ENCODE data around the gene CFAP410.
A peak's percentile ranks its signal among the peaks of the same experiment; 100 is the strongest.
"Not testable (repeated sequence)": the region's sequence is repeated elsewhere in the genome, so short reads cannot be mapped to it uniquely, and the experiment has no call there.

The CFAP410 gene

GRCh38 chr21:44296916-44297315, 42.3 kb downstream of the CFAP410 start:
- DNase-seq = no peak

GRCh38 chr21:44296103-44296519, 43.1 kb downstream of the CFAP410 start:
- no peak for DNase-seq

GRCh38 chr21:44295646-44296045, 43.5 kb downstream of the CFAP410 start:
- DNase-seq = no peak

DNA sequence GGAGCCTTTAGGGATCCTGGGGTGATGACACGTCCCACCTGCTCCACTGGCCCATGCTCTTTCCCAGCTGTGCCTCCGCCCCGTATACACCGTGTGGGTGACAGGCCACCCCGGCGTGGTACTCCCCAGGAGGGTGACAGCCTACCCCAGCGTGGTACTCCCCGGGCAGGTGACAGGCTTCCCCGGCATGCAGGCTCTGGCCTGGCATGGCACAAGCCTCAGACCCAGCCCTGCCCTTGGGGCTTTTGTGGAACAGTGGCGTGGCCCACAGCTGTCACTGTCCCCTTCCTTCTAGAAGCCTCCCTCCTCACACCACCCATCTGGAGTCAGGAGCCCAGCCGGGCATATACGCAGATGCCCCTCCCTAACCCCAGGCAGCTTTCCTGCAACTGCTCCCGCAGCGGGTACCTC, 44.0 kb downstream of the CFAP410 start:
- peak; percentile 33 for DNase-seq

DNA sequence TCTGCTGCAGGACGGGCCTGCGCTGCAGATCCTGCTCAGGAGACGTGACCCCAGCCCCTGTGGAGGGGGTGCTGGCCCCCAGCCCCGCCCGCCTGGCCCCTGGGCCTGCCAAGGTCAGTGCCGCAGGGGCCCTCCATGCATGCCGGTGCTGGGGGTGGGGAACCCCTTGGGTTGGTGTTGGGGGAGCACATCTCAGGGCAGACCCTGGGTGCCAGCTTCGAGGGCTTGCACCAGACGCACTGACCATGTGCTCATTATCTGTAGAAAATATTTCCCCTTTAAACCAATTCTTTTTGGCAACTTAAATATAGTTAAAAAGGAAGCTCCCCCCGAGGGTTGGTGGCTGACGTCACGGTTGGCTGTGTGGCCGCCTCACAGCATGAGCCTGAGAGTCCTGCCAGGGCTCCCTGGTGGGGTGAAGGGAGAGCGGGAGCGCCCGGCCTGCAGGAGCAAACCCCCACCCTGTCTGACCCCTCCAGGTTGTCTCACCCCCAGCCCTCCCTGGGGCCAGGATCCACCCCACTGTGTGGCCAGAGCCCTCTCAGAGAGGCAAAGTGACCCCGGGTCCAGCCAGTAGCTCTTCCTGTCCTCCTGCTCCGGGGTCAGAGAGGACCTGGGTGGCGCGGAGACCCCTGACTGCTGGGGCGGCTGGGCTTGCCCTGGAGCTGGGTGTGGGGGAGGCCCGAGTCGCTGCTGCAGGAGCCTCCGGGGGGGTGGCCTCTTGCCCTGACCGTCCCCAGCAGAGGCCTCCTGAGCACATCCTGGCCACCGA, 44.6 kb downstream of the CFAP410 start:
- DNase-seq = peak; percentile 47

GRCh38 chr21:44293551-44294231, 45.5 kb downstream of the CFAP410 start:
- DNase-seq = no peak

DNA sequence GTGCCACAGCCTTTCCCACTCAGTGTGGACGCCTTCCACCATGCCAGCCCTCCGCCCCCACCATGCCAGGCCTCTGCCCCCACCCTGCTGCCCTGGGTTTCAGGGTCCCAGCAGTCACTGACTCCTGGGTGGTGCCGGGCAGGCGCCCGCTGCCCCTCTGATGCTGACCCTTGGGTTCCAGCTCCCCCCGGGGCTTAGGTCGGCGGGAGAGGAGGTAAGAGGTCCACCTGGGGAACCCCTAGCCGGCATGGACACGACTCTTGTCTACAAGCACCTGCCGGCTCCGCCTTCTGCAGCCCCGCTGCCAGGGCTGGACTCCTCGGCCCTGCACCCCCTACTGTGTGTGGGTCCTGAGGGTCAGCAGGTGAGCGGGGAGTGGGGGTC, 46.4 kb downstream of the CFAP410 start:
- no peak for DNase-seq

GRCh38 chr21:44291936-44292811, 47.0 kb downstream of the CFAP410 start:
- DNase-seq = no peak

DNA sequence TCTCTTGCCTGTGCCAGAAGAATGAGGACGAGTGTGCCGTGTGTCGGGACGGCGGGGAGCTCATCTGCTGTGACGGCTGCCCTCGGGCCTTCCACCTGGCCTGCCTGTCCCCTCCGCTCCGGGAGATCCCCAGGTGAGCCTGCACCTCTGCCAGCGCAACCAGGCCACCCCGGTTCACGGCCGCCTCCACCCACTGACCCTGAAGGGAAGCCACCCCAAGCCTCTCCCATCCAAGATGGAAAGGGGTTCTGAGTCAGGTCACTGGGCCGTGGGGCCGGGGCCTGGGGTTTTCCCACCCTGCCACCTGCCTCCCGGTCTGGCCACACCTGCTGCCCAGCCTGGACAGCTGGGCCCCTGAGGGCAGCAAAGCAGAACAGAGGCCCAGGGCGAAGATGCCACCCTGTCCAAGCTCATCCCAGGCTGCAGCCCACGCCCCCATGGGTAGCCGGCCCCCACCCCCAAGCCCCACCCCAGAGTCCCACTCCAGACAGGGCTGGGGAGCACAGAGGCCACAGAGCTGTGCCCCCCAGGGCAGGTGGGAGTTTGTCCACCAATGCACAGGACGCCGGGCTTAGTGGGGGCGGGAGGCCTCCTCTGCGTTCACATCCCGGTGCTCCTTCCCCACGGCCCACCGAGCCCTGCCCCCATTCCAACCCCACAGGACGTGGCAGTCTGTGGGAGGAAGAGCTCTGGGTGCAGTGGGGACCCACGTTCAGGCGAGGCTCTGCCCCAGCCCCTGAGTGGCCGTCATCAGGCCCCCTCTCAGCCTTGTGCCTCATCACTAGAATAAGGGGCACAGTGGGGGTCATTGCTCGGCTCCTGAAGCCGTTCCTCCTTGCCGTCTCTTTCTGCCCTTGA, 47.9 kb downstream of the CFAP410 start:
- no peak for DNase-seq

DNA sequence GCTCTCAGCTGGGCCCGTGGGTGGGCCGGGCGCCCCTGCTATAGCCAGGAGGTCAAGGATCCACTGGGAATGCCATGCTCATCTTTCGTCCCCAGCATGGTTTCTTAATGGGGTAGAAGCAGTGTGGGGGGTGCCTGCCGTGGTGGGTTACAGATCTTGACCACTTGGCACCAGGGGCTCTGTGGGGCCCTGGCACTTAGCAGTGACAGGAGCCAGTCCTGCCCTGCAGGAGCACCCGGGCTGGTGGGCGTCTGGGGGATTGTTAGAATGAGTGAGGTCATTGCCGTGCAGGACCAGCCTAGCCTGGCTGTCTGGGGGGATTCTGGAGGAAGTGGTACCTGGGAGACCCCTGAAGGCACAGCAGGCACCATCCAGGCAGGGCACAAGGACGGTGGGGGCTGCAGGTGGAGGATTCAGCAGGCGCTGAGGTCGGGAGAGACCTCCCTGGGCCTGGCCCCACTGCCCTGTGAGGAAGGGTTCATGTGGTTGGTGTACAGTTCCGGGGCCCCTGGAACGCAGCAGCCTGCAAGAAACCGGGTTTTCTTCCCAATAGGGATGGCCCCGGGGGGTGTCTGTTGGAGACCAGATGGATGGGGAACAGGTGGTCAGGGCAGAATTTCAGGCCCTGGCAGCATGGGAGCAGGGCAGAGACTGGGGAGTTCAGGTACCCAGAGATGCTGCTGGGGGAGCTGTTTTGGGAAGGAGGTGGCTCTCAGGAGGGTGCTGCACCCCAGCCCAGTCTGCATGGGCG, 48.7 kb downstream of the CFAP410 start:
- no peak for DNase-seq

GRCh38 chr21:44289381-44290010, 49.7 kb downstream of the CFAP410 start:
- no peak for DNase-seq

GRCh38 chr21:44288251-44289110, 50.7 kb downstream of the CFAP410 start:
- no peak for DNase-seq

DNA sequence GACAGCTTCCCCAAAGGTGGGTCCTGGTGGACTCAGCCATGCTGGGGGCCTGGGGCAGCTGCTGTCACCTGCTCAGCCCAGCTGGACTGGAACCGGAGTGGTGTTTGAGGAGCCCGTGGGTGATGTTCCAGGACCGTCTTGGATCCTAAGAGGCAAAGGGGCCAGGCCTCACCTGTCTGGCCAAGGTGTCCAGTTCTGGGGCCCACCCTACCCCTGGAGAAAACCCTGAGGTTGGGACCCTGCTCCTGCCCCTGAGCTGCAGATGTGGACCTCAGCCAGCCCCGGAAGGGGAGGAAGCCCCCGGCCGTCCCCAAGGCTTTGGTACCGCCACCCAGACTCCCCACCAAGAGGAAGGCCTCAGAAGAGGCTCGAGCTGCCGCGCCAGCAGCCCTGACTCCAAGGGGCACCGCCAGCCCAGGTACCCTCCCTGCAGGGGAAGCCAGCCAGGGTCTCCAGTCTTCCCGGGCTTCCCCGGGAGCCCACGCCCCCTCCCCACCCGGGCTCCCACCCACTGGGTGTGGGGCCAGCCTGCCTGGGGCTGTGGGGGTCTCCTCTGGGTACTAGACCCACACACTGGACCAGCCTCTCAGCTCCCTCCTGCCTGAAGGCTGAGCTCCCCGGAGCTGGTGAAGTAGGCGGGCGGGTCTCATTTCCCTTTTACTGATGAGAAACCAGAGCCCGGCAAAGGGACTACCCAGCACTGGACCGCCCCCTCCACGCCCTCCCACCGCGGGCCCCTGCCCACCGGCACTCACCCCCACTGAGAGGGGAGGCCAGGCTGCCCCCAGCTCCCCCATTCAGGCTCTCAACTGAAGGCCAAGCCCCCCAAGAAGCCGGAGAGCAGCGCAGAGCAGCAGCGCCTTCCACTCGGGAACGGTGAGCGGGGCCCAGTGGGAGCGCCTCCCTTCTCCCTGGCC, 52.2 kb downstream of the CFAP410 start:
- no peak for DNase-seq

DNA sequence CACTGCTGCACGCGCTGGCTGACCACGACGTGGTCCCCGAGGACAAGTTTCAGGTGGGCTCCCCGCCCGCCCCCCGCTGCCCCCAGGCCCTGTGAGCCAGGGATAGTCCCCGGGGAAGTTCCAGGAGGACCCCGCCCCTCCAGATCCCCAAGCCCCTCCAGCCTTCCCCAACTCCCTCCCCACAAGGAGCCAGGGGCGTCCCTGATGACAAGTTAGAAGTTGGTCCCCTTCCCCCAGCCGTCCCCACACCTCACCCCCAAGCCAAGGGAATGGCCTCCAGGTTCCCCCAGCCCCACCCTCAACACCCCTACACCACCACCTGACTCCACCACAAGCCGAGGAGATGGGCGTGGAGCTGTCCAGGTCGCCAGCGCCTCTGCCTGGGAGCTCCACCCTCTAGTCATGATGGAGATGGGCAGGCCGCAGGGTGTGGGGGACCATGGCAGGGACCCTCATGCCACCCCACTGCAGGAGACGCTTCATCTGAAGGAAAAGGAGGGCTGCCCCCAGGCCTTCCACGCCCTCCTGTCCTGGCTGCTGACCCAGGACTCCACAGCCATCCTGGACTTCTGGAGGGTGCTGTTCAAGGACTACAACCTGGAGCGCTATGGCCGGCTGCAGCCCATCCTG, 53.0 kb downstream of the CFAP410 start:
- no peak for DNase-seq

DNA sequence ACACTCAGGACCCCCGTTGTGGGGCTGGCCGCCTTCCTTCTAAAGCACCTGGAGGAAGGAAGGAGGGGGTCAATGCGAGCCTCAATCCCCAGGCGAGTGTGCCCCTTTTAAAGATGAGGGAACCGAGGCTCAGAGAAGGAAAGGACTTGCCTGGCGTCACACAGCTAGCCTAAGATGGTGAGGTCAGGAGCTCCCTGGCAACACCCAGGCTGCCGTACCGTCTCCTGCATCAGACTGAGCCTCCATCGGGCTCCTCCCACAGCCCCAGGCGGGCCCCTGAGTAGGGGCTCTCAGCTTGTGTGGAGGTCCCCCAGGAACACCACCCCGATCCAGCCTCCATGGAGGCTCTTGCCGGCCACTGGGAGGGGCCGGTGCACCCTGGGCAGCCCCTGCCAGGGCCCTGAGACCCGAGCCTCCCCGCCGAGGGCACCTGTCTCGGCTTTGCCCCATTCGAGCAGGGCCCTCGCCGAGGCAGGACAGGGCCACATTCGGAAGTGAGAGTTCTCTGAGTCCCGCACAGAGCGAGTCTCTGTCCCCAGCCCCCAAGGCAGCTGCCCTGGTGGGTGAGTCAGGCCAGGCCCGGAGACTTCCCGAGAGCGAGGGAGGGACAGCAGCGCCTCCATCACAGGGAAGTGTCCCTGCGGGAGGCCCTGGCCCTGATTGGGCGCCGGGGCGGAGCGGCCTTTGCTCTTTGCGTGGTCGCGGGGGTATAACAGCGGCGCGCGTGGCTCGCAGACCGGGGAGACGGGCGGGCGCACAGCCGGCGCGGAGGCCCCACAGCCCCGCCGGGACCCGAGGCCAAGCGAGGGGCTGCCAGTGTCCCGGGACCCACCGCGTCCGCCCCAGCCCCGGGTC, 53.8 kb downstream of the CFAP410 start, which contains the start of gene AIRE:
AIRE (plus strand) TSS at position 739 of the 855 bp plus-strand sequence. CDS start 131 bp downstream, outside the sequence.
- no peak for DNase-seq

- no peak for DNase-seq
Observed at GRCh38 chr21:44283948-44284347, 55.2 kb downstream of the CFAP410 start.

DNA sequence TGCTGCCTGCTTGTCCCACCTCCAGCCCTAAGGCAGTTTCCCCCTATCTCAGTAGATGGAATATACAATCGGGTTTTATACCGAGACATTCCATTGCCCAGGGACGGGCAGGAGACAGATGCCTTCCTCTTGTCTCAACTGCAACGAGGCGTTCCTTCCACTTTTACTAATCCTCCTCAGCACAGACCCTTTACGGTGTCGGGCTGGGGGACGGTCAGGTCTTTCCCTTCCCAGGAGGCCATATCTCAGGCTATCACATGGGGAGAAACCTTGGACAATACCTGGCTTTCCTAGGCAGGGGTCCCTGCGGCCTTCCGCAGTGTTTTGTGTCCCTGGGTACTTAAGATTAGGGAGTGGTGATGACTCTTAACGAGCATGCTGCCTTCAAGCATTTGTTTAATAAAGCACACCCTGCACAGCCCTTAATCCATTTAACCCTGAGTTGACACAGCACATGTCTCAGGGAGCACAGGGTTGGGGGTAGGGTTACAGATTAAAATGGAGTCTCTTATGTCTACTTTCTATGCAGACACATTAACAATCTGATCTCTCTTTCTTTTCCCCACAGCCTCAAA, 55.9 kb downstream of the CFAP410 start:
- not testable (repeated sequence) for DNase-seq

Data from NCI-H146 (cell line).